Measurements from ENCODE around the gene TFF1.

TFF1 gene

GRCh38 chr21:42314616-42315295 is 51.6 kb downstream of the TFF1 start:
- no peak for DNase-seq

DNA sequence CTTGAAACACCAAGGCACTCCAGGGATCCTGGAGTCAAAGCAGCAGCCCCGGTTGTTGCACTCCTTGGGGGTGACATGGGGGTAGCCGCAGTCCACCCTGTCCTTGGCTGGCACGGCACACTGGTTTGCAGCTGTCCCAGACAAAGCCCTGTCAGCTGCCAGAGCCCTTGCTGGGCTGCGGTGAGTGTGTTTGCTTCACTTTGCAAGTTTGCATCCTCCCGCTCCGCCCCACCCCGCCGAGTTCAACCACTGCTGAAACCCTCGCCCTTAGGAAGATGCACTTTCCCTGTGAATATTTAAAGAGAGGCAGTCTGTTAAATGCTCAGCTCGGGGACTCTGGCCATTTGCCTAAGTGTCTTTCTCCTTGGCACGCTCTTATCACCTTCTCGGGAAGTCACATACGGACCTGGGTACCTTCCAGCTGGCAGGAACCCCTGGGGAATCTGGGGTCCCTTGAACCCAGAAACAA is 52.8 kb downstream of the TFF1 start:
- peak; percentile 60 to 89 for DNase-seq

- DNase-seq = peak; percentile 25 to 73
Measured at GRCh38 chr21:42312626-42313104, 53.7 kb downstream of the TFF1 start.

Data from NCI-H2081 (cell line).